GM21619 (cell line): ENCODE data around the gene NTN1.
"Not testable (repeated sequence)": the region's sequence is repeated elsewhere in the genome, so short reads cannot be mapped to it uniquely, and the experiment has no call there.

ENCODE experiments used
- ATAC-seq: cut with Tn5 transposase; IDR thresholded peaks from one replicate; pipeline ENCODE4 v1.9.1; 2021; ENCODE audit not compliant: unreplicated experiment

NTN1 gene

GRCh38 chr17:9150446-9151090 is 129.3 kb downstream of the NTN1 start:
- no peak for ATAC-seq

GRCh38 chr17:9151091-9151490 is 129.8 kb downstream of the NTN1 start:
- no peak for ATAC-seq

GRCh38 chr17:9151740-9152139 is 130.4 kb downstream of the NTN1 start:
- ATAC-seq, result not testable (repeated sequence)

GRCh38 chr17:9158544-9159452 is 137.5 kb downstream of the NTN1 start:
- ATAC-seq, result no peak

GRCh38 chr17:9162275-9162985 is 141.1 kb downstream of the NTN1 start:
- ATAC-seq, result no peak

GRCh38 chr17:9166788-9167187 is 145.5 kb downstream of the NTN1 start:
- ATAC-seq, result no peak

- no peak for ATAC-seq
Measured at GRCh38 chr17:9167379-9167778, 146.1 kb downstream of the NTN1 start.

- ATAC-seq, result no peak
Measured at GRCh38 chr17:9169116-9169515, 147.8 kb downstream of the NTN1 start.

GRCh38 chr17:9170336-9170735 is 149.0 kb downstream of the NTN1 start:
- ATAC-seq, result no peak

GRCh38 chr17:9170853-9171252 is 149.5 kb downstream of the NTN1 start:
- ATAC-seq, result no peak

GRCh38 chr17:9173386-9173983 is 152.2 kb downstream of the NTN1 start:
- no peak for ATAC-seq

GRCh38 chr17:9174312-9174711 is 153.0 kb downstream of the NTN1 start:
- ATAC-seq, result no peak

- no peak for ATAC-seq
Measured at GRCh38 chr17:9174779-9175574, 153.7 kb downstream of the NTN1 start.

GRCh38 chr17:9175700-9176467 is 154.6 kb downstream of the NTN1 start:
- no peak for ATAC-seq

- ATAC-seq, result no peak
Measured at GRCh38 chr17:9177212-9177611, 155.9 kb downstream of the NTN1 start.

- ATAC-seq, result no peak
Measured at GRCh38 chr17:9178319-9178718, 157.0 kb downstream of the NTN1 start.

- ATAC-seq, result no peak
Measured at GRCh38 chr17:9179602-9180001, 158.3 kb downstream of the NTN1 start.

GRCh38 chr17:9181640-9182039 is 160.3 kb downstream of the NTN1 start:
- ATAC-seq, result no peak

- no peak for ATAC-seq
Measured at GRCh38 chr17:9183306-9183705, 162.0 kb downstream of the NTN1 start.

- no peak for ATAC-seq
Measured at GRCh38 chr17:9185142-9185541, 163.8 kb downstream of the NTN1 start.
